ENCODE results near the gene PDE6C. TPM values are rescaled to one million over a fixed set of nuclear protein-coding genes. Genes with fewer than 3 reads are reported as not detected.

Gene PDE6C
- total and polyA plus RNA-seq, 5 donors: not detected

GRCh38 chr10:93608421-93608820 is 3.9 kb upstream of the PDE6C start:
- Histone ChIP-seq H3K9me3 (ENCODE audit: control insufficient read depth, low read length) (no peaks in the 10 kb centered on the region), H3K27ac (ENCODE audit: low read length) (no peak overlapping the region), H3K4me3 (ENCODE audit: low read length) (no peak overlapping the region), H3K27me3 (ENCODE audit: control insufficient read depth, insufficient read depth) (no peaks in the 10 kb centered on the region), H3K4me1 (ENCODE audit: control insufficient read depth, insufficient read depth, low read length) (no peaks in the 10 kb centered on the region)
- 89% methylated on average over 3 of the region's 3 CpGs for WGBS
- ATAC-seq (no peak), DNase-seq (no peak)
- intact Hi-C loops (cut with DNase I): no loop called here

GRCh38 chr10:93613126-93613525 is 789 bp downstream of the PDE6C start:
- DNase-seq (no peak), ATAC-seq (no peak)
- intact Hi-C loops (cut with DNase I): no loop called here
- H3K4me1 ChIP-seq (ENCODE audit: control insufficient read depth, insufficient read depth, low read length): no peaks in the 10 kb centered on the region
- H3K27me3 ChIP-seq (ENCODE audit: control insufficient read depth, insufficient read depth): no peaks in the 10 kb centered on the region
- H3K4me3 ChIP-seq (ENCODE audit: low read length): no peak overlapping the region
- WGBS: 82% methylated on average over 3 of the region's 3 CpGs
- H3K27ac ChIP-seq (ENCODE audit: low read length): no peak overlapping the region
- H3K9me3 ChIP-seq (ENCODE audit: control insufficient read depth, low read length): no peaks in the 10 kb centered on the region

- intact Hi-C loops (cut with DNase I): no loop called here
- DNase-seq (no peak), ATAC-seq (no peak)
- Histone ChIP-seq H3K9me3 (ENCODE audit: control insufficient read depth, low read length) (no peaks in the 10 kb centered on the region), H3K27me3 (ENCODE audit: control insufficient read depth, insufficient read depth) (no peaks in the 10 kb centered on the region), H3K4me1 (ENCODE audit: control insufficient read depth, insufficient read depth, low read length) (no peaks in the 10 kb centered on the region), H3K4me3 (ENCODE audit: low read length) (no peak overlapping the region), H3K27ac (ENCODE audit: low read length) (no peak overlapping the region)
- 72% methylated on average over 7 of the region's 7 CpGs for WGBS
These were observed 1.9 kb downstream of the PDE6C start for GRCh38 chr10:93614101-93614825.

GRCh38 chr10:93615576-93616235 is 3.4 kb downstream of the PDE6C start:
- intact Hi-C loops (cut with DNase I): no loop called here
- H3K4me1 ChIP-seq (ENCODE audit: control insufficient read depth, insufficient read depth, low read length): no peaks in the 10 kb centered on the region
- H3K27me3 ChIP-seq (ENCODE audit: control insufficient read depth, insufficient read depth): no peaks in the 10 kb centered on the region
- no peak overlapping the region for H3K27ac ChIP-seq (ENCODE audit: low read length)
- ATAC-seq (no peak), DNase-seq (no peak)
- WGBS: 68% methylated on average over 9 of the region's 9 CpGs
- no peak overlapping the region for H3K4me3 ChIP-seq (ENCODE audit: low read length)
- H3K9me3 ChIP-seq (ENCODE audit: control insufficient read depth, low read length): no peaks in the 10 kb centered on the region

GRCh38 chr10:93620925-93621324 is 8.6 kb downstream of the PDE6C start:
- ATAC-seq: no peak
- DNase-seq: no peak
- Histone ChIP-seq H3K4me1 (ENCODE audit: control insufficient read depth, insufficient read depth, low read length) (no peaks in the 10 kb centered on the region), H3K27me3 (ENCODE audit: control insufficient read depth, insufficient read depth) (no peaks in the 10 kb centered on the region), H3K4me3 (ENCODE audit: low read length) (no peak overlapping the region), H3K27ac (ENCODE audit: low read length) (no peak overlapping the region), H3K9me3 (ENCODE audit: control insufficient read depth, low read length) (no peaks in the 10 kb centered on the region)
- WGBS: 78% methylated on average over 7 of the region's 7 CpGs
- intact Hi-C loops (cut with DNase I): no loop called here

GRCh38 chr10:93622942-93623341 is 10.6 kb downstream of the PDE6C start:
- Histone ChIP-seq H3K4me3 (ENCODE audit: low read length) (no peak overlapping the region), H3K4me1 (ENCODE audit: control insufficient read depth, insufficient read depth, low read length) (no peaks in the 10 kb centered on the region), H3K27me3 (ENCODE audit: control insufficient read depth, insufficient read depth) (no peaks in the 10 kb centered on the region), H3K9me3 (ENCODE audit: control insufficient read depth, low read length) (no peaks in the 10 kb centered on the region), H3K27ac (ENCODE audit: low read length) (no peak overlapping the region)
- DNase-seq (no peak), ATAC-seq (no peak)
- 92% methylated on average over 1 of the region's 1 CpG for WGBS
- intact Hi-C loops (cut with DNase I): no loop called here

GRCh38 chr10:93628858-93629257 is 16.5 kb downstream of the PDE6C start:
- Histone ChIP-seq H3K9me3 (ENCODE audit: control insufficient read depth, low read length) (no peaks in the 10 kb centered on the region), H3K27me3 (ENCODE audit: control insufficient read depth, insufficient read depth) (no peaks in the 10 kb centered on the region), H3K27ac (ENCODE audit: low read length) (no peak overlapping the region), H3K4me1 (ENCODE audit: control insufficient read depth, insufficient read depth, low read length) (no peaks in the 10 kb centered on the region), H3K4me3 (ENCODE audit: low read length) (no peak overlapping the region)
- WGBS: 83% methylated on average over 4 of the region's 4 CpGs
- no peak for DNase-seq
- intact Hi-C loops (cut with DNase I): no loop called here
- no peak for ATAC-seq

GRCh38 chr10:93629647-93630305 is 17.4 kb downstream of the PDE6C start:
- H3K9me3 ChIP-seq (ENCODE audit: control insufficient read depth, low read length): no peaks in the 10 kb centered on the region
- H3K27me3 ChIP-seq (ENCODE audit: control insufficient read depth, insufficient read depth): no peaks in the 10 kb centered on the region
- no peak for ATAC-seq
- intact Hi-C loops (cut with DNase I): no loop called here
- WGBS: 59% methylated on average over 7 of the region's 7 CpGs
- DNase-seq: no peak
- no peak overlapping the region for H3K27ac ChIP-seq (ENCODE audit: low read length)
- H3K4me1 ChIP-seq (ENCODE audit: control insufficient read depth, insufficient read depth, low read length): no peaks in the 10 kb centered on the region
- H3K4me3 ChIP-seq (ENCODE audit: low read length): no peak overlapping the region

GRCh38 chr10:93630625-93631557 is 18.6 kb downstream of the PDE6C start:
- Histone ChIP-seq H3K9me3 (ENCODE audit: control insufficient read depth, low read length) (no peaks in the 10 kb centered on the region), H3K27ac (ENCODE audit: low read length) (no peak overlapping the region), H3K4me1 (ENCODE audit: control insufficient read depth, insufficient read depth, low read length) (no peaks in the 10 kb centered on the region), H3K4me3 (ENCODE audit: low read length) (no peak overlapping the region), H3K27me3 (ENCODE audit: control insufficient read depth, insufficient read depth) (no peaks in the 10 kb centered on the region)
- intact Hi-C loops (cut with DNase I): no loop called here
- WGBS: 77% methylated on average over 15 of the region's 15 CpGs
- DNase-seq: no peak
- ATAC-seq: no peak

- intact Hi-C loops (cut with DNase I): no loop called here
- no peaks in the 10 kb centered on the region for H3K27me3 ChIP-seq (ENCODE audit: control insufficient read depth, insufficient read depth)
- DNase-seq (no peak), ATAC-seq (no peak)
- no peaks in the 10 kb centered on the region for H3K4me1 ChIP-seq (ENCODE audit: control insufficient read depth, insufficient read depth, low read length)
- 75% methylated on average over 7 of the region's 7 CpGs for WGBS
- H3K27ac ChIP-seq (ENCODE audit: low read length): no peak overlapping the region
- no peak overlapping the region for H3K4me3 ChIP-seq (ENCODE audit: low read length)
- H3K9me3 ChIP-seq (ENCODE audit: control insufficient read depth, low read length): no peaks in the 10 kb centered on the region
These were observed 27.5 kb downstream of the PDE6C start for GRCh38 chr10:93639791-93640190.
